Neural progenitor cell (in vitro differentiated cells): Measurements from ENCODE around the gene RGS10. TPM values are rescaled to one million over a fixed set of nuclear protein-coding genes. Genes with fewer than 3 reads are reported as not detected.

Experiments used
- DNase-seq: peaks from one replicate; pipeline ENCODE4 v3.0.0-alpha.2; 2016; ENCODE audit warnings: low spot score
- H2AFZ ChIP-seq: fragments of 200-600 bp; sonication (generic); replicated peaks from 2 replicates; pipeline ENCODE4 v1.6.1; 2016; ENCODE audit warnings: antibody characterized with exemption
- H3F3A ChIP-seq: fragments of 200-600 bp; sonication (generic); 2 replicates; pipeline ENCODE4 v1.6.1; 2016; ENCODE audit warnings: antibody characterized with exemption, low read depth
- H3K27ac ChIP-seq: fragments of 200-600 bp; sonication (generic); 2 replicates; pipeline ENCODE4 v1.5.1; 2016; ENCODE audit warnings: mild to moderate bottlenecking
- H3K27me3 ChIP-seq: fragments of 200-600 bp; sonication (generic); 2 replicates; pipeline ENCODE4 v1.6.1; 2016; ENCODE audit warnings: mild to moderate bottlenecking, moderate library complexity
- H3K36me3 ChIP-seq: fragments of 200-600 bp; sonication (generic); 2 replicates; pipeline ENCODE4 v1.5.1; 2016
- H3K4me1 ChIP-seq: fragments of 200-600 bp; sonication (generic); 2 replicates; pipeline ENCODE4 v1.6.1; 2016; ENCODE audit warnings: mixed run types
- H3K4me2 ChIP-seq: fragments of 200-600 bp; sonication (generic); 2 replicates; pipeline ENCODE4 v1.6.1; 2016
- H3K4me3 ChIP-seq: fragments of 200-600 bp; sonication (generic); 2 replicates; pipeline ENCODE4 v1.5.1; 2016
- H3K79me2 ChIP-seq: fragments of 200-600 bp; sonication (generic); 2 replicates; pipeline ENCODE4 v1.6.1; 2016; ENCODE audit warnings: low read depth
- H3K9ac ChIP-seq: fragments of 200-600 bp; sonication (generic); 2 replicates; pipeline ENCODE4 v1.6.1; 2016
- H3K9me3 ChIP-seq: fragments of 200-600 bp; sonication (generic); 2 replicates; pipeline ENCODE4 v1.5.1; 2016; ENCODE audit warnings: low read depth
- H4K20me1 ChIP-seq: fragments of 200-600 bp; sonication (generic); 2 replicates; pipeline ENCODE4 v1.6.1; 2016; ENCODE audit warnings: low read depth
- H3K27ac Mint-ChIP-seq: 3 replicates; pipeline ENCODE4 v1.8.0; 2021; ENCODE audit warnings: mixed read lengths
- H3K27me3 Mint-ChIP-seq: 2 replicates; pipeline ENCODE4 v1.8.0; 2022; ENCODE audit warnings: low read depth, mild to moderate bottlenecking, inconsistent platforms, moderate library complexity, mixed read lengths; ENCODE audit not compliant: insufficient read depth
- H3K36me3 Mint-ChIP-seq: 3 replicates; pipeline ENCODE4 v1.8.0; 2021; ENCODE audit warnings: mixed read lengths
- H3K4me1 Mint-ChIP-seq: 3 replicates; pipeline ENCODE4 v1.8.0; 2021; ENCODE audit warnings: mixed read lengths
- H3K4me3 Mint-ChIP-seq: 3 replicates; pipeline ENCODE4 v1.8.0; 2021; ENCODE audit warnings: mild to moderate bottlenecking, moderate library complexity, mixed read lengths
- H3K9me3 Mint-ChIP-seq: 3 replicates; pipeline ENCODE4 v1.8.0; 2020; ENCODE audit warnings: mixed read lengths
- EZH2 ChIP-seq: fragments of 200-600 bp; sonication (generic); IDR thresholded peaks from 2 replicates; pipeline ENCODE4 v1.6.1; 2017; ENCODE audit warnings: antibody characterized with exemption, mild to moderate bottlenecking, moderate library complexity
- EZH2phosphoT487 ChIP-seq: fragments of 200-600 bp; sonication (generic); IDR thresholded peaks from 2 replicates; pipeline ENCODE4 v1.6.1; 2017; ENCODE audit warnings: antibody characterized with exemption
- total RNA-seq: library from RNA; depleted of rRNA; stranded (reverse); fragments of >200 nt; gene quantifications from 2 replicates; pipeline ENCODE4 v1.2.3, GENCODE V29; 2015; ENCODE audit warnings: low replicate concordance
- TF ChIP-seq, protein P1 (sequence below): fragments of 200-600 bp; sonication (generic); IDR thresholded peaks from 2 replicates; pipeline ENCODE4 v1.5.1; 2017; ENCODE audit warnings: antibody characterized with exemption, mild to moderate bottlenecking

RGS10 gene
- total RNA-seq, 1 donor from 2014 or later: 12.0 TPM

DNA sequence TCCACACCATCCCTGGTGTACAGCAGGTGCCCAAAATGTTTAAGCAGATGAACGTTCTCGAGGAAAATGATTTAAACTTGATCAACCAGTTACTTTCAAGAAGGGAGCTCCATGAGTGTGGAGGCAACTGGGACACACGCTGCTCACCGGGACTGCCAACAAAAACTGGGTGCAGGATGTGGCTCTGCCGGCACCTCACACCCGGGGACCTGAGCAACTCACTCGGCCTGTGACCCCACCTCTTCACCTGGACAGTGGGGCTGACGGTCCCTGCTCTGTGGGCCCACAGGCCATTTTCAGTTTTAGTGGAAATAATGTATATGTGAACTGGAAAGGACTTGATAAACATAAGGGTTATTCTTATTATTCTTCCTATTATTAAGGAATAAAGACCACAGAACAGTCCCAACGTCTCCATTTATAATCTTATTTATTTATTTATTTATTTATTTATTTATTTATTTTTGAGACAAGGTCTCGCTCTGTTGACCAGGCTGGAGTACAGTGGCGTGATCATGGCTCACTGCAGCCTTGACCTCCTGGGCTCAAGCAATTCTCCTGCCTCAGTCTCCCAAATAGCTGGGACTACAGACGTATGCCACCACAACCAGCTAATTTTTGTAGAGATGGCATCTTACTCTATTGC is 60.6 kb downstream of the RGS10 start:
- H4K20me1 ChIP-seq: no peaks in the 10 kb centered on the region
- no peaks in the 10 kb centered on the region for H3K9me3 ChIP-seq
- no peak overlapping the region for H3K9ac ChIP-seq
- no peaks in the 10 kb centered on the region for H3K79me2 ChIP-seq
- Mint-ChIP-seq H3K4me1 (peaks cover 23% of the 10 kb centered on the region), H3K4me3 (no peak overlapping the region), H3K9me3 (no peaks in the 10 kb centered on the region), H3K27ac (no peak overlapping the region), H3K36me3 (no peaks in the 10 kb centered on the region), H3K27me3 (peaks cover 3% of the 10 kb centered on the region)
- H3K27me3 ChIP-seq: peaks cover 40% of the 10 kb centered on the region
- H3K4me3 ChIP-seq: no peak overlapping the region
- peaks cover 12% of the 10 kb centered on the region for H3F3A ChIP-seq
- no peak for DNase-seq
- H3K4me2 ChIP-seq: no peak overlapping the region
- H3K4me1 ChIP-seq: peaks cover 17% of the 10 kb centered on the region
- H3K27ac ChIP-seq: no peak overlapping the region
- H2AFZ ChIP-seq: no peak overlapping the region
- H3K36me3 ChIP-seq: no peaks in the 10 kb centered on the region
- no peak for TF ChIP-seq EZH2
- TF ChIP-seq EZH2phosphoT487: no peak
- TF ChIP-seq, protein P1, sequence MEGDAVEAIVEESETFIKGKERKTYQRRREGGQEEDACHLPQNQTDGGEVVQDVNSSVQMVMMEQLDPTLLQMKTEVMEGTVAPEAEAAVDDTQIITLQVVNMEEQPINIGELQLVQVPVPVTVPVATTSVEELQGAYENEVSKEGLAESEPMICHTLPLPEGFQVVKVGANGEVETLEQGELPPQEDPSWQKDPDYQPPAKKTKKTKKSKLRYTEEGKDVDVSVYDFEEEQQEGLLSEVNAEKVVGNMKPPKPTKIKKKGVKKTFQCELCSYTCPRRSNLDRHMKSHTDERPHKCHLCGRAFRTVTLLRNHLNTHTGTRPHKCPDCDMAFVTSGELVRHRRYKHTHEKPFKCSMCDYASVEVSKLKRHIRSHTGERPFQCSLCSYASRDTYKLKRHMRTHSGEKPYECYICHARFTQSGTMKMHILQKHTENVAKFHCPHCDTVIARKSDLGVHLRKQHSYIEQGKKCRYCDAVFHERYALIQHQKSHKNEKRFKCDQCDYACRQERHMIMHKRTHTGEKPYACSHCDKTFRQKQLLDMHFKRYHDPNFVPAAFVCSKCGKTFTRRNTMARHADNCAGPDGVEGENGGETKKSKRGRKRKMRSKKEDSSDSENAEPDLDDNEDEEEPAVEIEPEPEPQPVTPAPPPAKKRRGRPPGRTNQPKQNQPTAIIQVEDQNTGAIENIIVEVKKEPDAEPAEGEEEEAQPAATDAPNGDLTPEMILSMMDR: no peak

- Histone ChIP-seq H3F3A (peaks cover 12% of the 10 kb centered on the region), H3K36me3 (no peaks in the 10 kb centered on the region), H3K4me3 (no peak overlapping the region), H3K4me2 (no peak overlapping the region), H3K4me1 (peaks cover 22% of the 10 kb centered on the region), H3K27ac (no peak overlapping the region), H2AFZ (no peak overlapping the region), H3K9me3 (no peaks in the 10 kb centered on the region), H3K27me3 (peaks cover 52% of the 10 kb centered on the region), H3K79me2 (no peaks in the 10 kb centered on the region), H3K9ac (no peak overlapping the region), H4K20me1 (no peaks in the 10 kb centered on the region)
- H3K36me3 Mint-ChIP-seq: no peaks in the 10 kb centered on the region
- H3K9me3 Mint-ChIP-seq: no peaks in the 10 kb centered on the region
- DNase-seq: no peak
- H3K4me3 Mint-ChIP-seq: no peak overlapping the region
- peaks cover 23% of the 10 kb centered on the region for H3K4me1 Mint-ChIP-seq
- TF ChIP-seq, protein P1: no peak
- TF ChIP-seq EZH2phosphoT487 (no peak), EZH2 (no peak)
- peaks cover 3% of the 10 kb centered on the region for H3K27me3 Mint-ChIP-seq
- H3K27ac Mint-ChIP-seq: no peak overlapping the region
Measured at GRCh38 chr10:119480667-119481066, 61.9 kb downstream of the RGS10 start.

DNA sequence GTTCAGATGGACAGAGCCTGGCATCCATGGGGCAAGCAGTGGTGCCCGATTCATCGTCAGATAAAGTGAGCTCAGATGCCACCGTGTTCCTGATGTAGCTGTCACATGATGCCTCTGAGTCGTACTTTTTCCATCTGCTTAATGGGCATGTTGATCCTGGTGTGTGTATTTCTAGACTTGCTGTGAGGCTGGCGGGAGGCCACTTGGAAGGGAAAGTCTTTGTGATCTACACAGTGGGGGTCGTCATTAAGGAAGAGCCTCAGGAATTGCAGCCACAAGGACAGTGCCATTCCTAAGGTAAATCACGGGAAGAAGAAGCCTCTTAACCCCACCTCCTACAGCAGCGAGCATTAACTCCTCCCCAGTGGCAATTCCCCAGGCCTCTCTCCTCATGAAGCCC is 63.0 kb downstream of the RGS10 start:
- H3K4me1 ChIP-seq: peaks cover 22% of the 10 kb centered on the region
- no peak overlapping the region for H3K27ac ChIP-seq
- H3K27me3 ChIP-seq: peaks cover 58% of the 10 kb centered on the region
- no peak overlapping the region for H3K4me3 ChIP-seq
- H3K36me3 ChIP-seq: no peaks in the 10 kb centered on the region
- Mint-ChIP-seq H3K27me3 (peaks cover 6% of the 10 kb centered on the region), H3K36me3 (no peaks in the 10 kb centered on the region), H3K4me3 (peak overlapping the region; percentile 45), H3K4me1 (peaks cover 22% of the 10 kb centered on the region), H3K9me3 (no peaks in the 10 kb centered on the region), H3K27ac (no peak overlapping the region)
- H3K79me2 ChIP-seq: no peaks in the 10 kb centered on the region
- H4K20me1 ChIP-seq: no peaks in the 10 kb centered on the region
- peak overlapping the region; percentile 56 for H3K4me2 ChIP-seq
- peaks cover 12% of the 10 kb centered on the region for H3F3A ChIP-seq
- TF ChIP-seq EZH2phosphoT487 (no peak), EZH2 (no peak)
- TF ChIP-seq, protein P1: no peak
- no peak overlapping the region for H2AFZ ChIP-seq
- DNase-seq: peak; percentile 60
- H3K9me3 ChIP-seq: no peaks in the 10 kb centered on the region
- H3K9ac ChIP-seq: no peak overlapping the region
